ENCODE measurements around the gene CEP192.

The CEP192 gene

DNA sequence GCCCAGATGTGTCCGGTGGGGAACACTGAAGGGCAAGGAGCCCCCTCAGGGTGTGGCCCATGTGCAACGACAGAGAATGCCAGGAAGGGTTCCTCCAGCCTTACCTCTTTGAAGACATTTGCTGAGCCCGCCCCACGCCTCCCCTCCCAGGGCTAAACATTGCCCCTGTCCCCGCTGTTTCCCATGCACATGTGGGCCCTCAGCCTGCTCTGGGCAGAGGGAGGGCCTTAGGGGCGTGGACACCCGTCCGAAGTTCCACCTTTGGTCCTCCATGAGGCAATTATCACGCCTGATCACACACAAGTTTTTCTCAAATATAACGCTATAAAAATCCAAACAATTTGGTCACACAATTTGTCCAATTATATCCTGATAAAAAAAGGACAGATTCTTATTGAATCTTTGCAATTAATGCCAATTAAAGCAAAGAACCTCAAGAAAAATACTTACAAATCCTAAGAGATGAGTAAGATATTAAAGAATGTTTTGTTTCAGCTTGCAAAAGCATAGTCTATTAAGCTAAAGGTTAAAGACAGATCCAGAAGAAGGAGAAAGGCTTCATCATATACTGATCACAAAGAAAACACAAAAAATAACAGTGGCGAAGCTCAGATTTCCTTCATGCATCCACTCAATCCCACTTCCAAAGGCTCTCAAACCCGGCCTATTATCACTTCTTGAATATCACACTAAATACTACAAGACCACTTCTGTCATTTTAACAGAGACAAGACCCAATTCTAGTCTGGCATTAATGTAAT is 172.2 kb downstream of the CEP192 start:
- H3K27ac Mint-ChIP-seq: no peak overlapping the region
- no peaks in the 10 kb centered on the region for H3K36me3 Mint-ChIP-seq (ENCODE audit: insufficient read depth)
- ATAC-seq (replicated peaks) (no peak), DNase-seq (no peak)
- peaks cover 31 to 74% of the 10 kb centered on the region in 2 donors for H3K27me3 Mint-ChIP-seq
- no peak overlapping the region for H3K4me3 Mint-ChIP-seq
- no peaks in the 10 kb centered on the region for H3K9me3 Mint-ChIP-seq
- H3K4me1 Mint-ChIP-seq (ENCODE audit: low read depth in 2 of 2): peaks cover 4 to 6% of the 10 kb centered on the region in 2 donors

DNA sequence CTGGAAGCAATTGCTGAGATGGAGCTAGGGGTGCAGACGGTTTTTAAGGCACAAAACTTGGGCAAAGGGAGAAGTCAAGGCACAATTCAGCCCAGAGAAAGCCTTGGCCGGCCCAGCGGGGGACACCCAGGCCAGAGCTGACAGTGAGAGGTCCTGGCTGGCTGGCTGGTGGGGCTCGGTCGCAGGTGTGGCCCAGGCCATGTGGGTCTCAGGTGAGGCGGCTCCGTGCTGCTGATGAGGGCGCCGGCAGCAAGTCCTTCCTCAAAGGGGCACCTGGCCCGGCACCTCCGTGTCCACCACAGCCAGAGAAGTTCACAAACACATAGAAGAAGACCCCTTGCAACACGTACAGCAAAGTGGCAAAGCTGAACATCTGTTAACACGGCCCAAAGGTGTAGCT is 173.2 kb downstream of the CEP192 start:
- ATAC-seq (replicated peaks) (no peak), DNase-seq (no peak)
- no peak overlapping the region for H3K27ac Mint-ChIP-seq
- H3K4me1 Mint-ChIP-seq (ENCODE audit: low read depth in 2 of 2): peaks cover 1 to 2% of the 10 kb centered on the region in 2 donors
- no peak overlapping the region for H3K4me3 Mint-ChIP-seq
- H3K27me3 Mint-ChIP-seq: peaks cover 34 to 84% of the 10 kb centered on the region in 2 donors
- no peaks in the 10 kb centered on the region for H3K9me3 Mint-ChIP-seq
- H3K36me3 Mint-ChIP-seq (ENCODE audit: insufficient read depth): peaks cover 3% of the 10 kb centered on the region

DNA sequence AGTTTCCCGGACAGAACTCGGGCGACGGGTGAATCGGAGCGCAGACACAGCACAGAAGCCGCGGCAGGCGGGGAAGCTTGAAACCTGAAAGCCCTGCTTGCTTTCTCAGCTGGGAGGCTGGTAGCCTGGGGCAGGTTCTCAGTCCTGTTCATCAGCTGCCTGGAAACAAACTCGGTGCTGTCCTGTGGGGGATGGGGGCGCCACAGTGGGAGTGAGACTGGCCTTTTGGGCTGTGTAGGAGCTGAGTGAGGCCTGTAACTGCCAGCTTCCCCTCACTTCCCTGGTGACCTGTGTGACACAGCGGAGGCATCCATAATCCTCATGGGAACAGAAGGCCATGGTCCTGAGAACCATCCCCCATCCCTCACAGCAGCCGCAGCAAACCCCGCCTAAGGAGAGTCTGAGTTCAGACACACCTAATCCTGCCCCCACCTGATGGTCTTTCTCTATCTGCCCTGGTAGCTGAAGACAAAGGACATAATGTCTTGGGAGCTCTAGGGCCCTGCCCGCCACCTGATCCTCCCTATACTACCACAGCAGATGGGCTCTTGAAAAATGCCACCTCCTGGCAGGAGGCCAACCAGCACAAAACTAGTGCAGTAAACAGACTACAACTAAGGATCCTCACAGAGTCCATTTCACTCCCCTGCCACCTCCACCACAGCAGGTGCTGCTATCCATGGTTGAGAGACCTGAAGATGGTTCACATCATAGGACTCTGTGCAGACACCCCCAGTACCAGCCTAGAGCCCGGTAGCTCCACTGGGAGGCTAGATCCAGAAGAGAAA is 174.7 kb downstream of the CEP192 start:
- ATAC-seq (replicated peaks): no peak
- Mint-ChIP-seq H3K4me3 (no peak overlapping the region), H3K9me3 (no peaks in the 10 kb centered on the region), H3K36me3 (ENCODE audit: insufficient read depth) (peaks cover 3% of the 10 kb centered on the region), H3K4me1 (ENCODE audit: low read depth in 2 of 2) (no peaks in the 10 kb centered on the region), H3K27me3 (peaks cover 40 to 89% of the 10 kb centered on the region in 2 donors), H3K27ac (no peak overlapping the region)
- DNase-seq: no peak

DNA sequence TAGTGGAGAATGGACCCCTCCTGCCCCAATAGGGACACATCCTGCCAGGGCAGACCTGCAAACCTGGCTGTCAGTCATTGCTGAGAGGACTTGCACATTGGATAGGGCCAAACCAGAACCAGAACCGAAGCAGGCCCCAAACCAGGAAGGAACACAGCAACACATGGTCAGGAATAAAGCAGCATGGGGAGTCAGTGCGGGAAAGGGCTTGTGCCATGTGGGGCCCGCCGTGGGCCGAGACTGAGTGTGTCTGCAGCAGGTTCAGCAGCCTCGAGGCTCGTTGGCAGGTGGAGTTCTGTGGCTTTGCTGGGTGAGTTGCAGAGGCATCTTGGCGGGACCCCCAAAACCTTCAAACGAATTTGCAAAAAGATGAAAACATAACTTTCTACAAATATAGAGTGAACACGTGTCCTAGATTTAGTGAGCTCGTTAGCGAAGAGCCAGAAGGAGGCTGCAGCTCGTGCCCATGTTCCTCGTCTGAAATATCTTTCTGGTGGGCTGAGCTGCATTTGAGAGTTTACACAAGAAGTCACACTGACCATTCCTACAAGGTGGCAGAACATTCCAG is 182.5 kb downstream of the CEP192 start:
- peaks cover 7% of the 10 kb centered on the region for H3K36me3 Mint-ChIP-seq (ENCODE audit: insufficient read depth)
- H3K9me3 Mint-ChIP-seq: no peaks in the 10 kb centered on the region
- H3K4me3 Mint-ChIP-seq: no peak overlapping the region
- peaks cover 9 to 11% of the 10 kb centered on the region in 2 donors for H3K4me1 Mint-ChIP-seq (ENCODE audit: low read depth in 2 of 2)
- DNase-seq: no peak
- peak overlapping the region in 1 of 2 donors; percentile 35 for H3K27ac Mint-ChIP-seq
- ATAC-seq (replicated peaks): no peak
- H3K27me3 Mint-ChIP-seq: peaks cover 16 to 31% of the 10 kb centered on the region in 2 donors

Measured in effector memory CD8-positive, alpha-beta T cell (primary cell).